Upper lobe of right lung (tissue), 1 donor: Measurements from ENCODE around the gene TBC1D2B. TPM values are rescaled to one million over a fixed set of nuclear protein-coding genes. Genes with fewer than 3 reads are reported as not detected.

Source experiments
- ATAC-seq: fragments of 200-7000 bp; cut with Tn5 transposase; one replicate; pipeline ENCODE4 v1.9.1; 2020; ENCODE audit warnings: mild to moderate bottlenecking, moderate library complexity
- DNase-seq: peaks from one replicate; pipeline ENCODE4 v3.0.0-alpha.2; 2020
- H3K27ac ChIP-seq: fragments of 200-600 bp; one replicate; pipeline ENCODE4 v1.8.0; 2022
- H3K27me3 ChIP-seq: fragments of 200-600 bp; one replicate; pipeline ENCODE4 v1.8.0; 2022; ENCODE audit warnings: mild to moderate bottlenecking
- H3K36me3 ChIP-seq: fragments of 200-600 bp; one replicate; pipeline ENCODE4 v1.8.0; 2022
- H3K4me1 ChIP-seq: fragments of 200-600 bp; one replicate; pipeline ENCODE4 v1.8.0; 2022
- H3K4me3 ChIP-seq: fragments of 200-600 bp; one replicate; pipeline ENCODE4 v1.8.0; 2022; ENCODE audit warnings: mild to moderate bottlenecking
- H3K9me3 ChIP-seq: fragments of 200-600 bp; one replicate; pipeline ENCODE4 v1.8.0; 2022
- intact Hi-C: fragments of 100-400 bp; cut with DNase I; formaldehyde crosslinking; loops from one replicate; pipeline ENCODE4 v1.11.0; 2022
- total RNA-seq: library from RNA; stranded (reverse); fragmentation: NEBNext Ultra II Directional; extraction: Animal tissue kit (Norgen Biotek cat#: 25700); gene quantifications from one replicate; pipeline ENCODE4 v1.2.1, GENCODE V29; 2021
- TF ChIP-seq, protein P1 (sequence below): fragments of 200-600 bp; IDR thresholded peaks from one replicate; pipeline ENCODE4 v1.8.0; 2022; ENCODE audit warnings: antibody characterized with exemption
- donor health status: DM: no; HTN: yes; CAD: no; lungs with severe emphysema.

TBC1D2B gene
- total RNA-seq, 1 donor from 2014 or later, result 88.7 TPM

DNA sequence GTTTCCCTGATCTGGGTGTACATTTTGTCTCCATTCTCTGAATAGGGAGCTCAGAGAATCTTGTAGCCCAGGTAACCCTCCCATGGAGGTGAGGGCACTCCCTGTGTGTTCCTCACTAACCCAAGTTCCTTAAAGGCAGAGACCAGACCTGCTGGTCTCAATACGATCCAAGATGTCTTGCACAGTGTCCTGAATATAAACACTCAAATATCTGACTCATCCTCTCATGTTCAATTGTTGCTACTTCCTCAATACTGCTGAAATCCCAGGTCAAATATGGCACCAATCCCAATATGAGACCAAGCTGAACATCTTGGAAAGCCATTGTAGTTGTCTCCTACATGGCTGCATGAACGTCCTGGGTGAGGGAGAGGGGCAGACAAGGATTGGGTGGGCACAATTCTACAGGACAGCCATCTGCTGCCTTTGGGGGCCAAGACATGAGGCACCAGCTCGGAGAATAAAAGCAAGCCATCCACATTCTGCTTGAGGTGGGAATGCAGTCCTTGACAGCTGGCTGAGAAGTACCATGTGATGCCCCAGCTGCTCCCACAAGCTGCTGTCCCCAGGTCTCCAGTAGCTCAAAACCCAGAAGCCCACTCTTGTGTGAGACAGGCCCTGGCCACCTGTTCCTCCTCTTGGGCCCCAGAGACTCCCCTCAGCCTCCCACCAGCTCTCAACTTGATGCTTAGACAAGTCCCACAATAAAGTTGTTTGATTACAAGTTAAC, 18.2 kb downstream of the TBC1D2B start:
- no peaks in the 10 kb centered on the region for H3K9me3 ChIP-seq
- H3K4me1 ChIP-seq, result peaks cover 92% of the 10 kb centered on the region
- intact Hi-C loops, result no loop called here
- H3K36me3 ChIP-seq, result no peaks in the 10 kb centered on the region
- DNase-seq (no peak), ATAC-seq (peak; percentile 56)
- H3K27ac ChIP-seq, result peak overlapping the region; percentile 74
- H3K4me3 ChIP-seq, result no peak overlapping the region
- TF ChIP-seq, protein P1, sequence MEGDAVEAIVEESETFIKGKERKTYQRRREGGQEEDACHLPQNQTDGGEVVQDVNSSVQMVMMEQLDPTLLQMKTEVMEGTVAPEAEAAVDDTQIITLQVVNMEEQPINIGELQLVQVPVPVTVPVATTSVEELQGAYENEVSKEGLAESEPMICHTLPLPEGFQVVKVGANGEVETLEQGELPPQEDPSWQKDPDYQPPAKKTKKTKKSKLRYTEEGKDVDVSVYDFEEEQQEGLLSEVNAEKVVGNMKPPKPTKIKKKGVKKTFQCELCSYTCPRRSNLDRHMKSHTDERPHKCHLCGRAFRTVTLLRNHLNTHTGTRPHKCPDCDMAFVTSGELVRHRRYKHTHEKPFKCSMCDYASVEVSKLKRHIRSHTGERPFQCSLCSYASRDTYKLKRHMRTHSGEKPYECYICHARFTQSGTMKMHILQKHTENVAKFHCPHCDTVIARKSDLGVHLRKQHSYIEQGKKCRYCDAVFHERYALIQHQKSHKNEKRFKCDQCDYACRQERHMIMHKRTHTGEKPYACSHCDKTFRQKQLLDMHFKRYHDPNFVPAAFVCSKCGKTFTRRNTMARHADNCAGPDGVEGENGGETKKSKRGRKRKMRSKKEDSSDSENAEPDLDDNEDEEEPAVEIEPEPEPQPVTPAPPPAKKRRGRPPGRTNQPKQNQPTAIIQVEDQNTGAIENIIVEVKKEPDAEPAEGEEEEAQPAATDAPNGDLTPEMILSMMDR, result no peak
- H3K27me3 ChIP-seq, result no peaks in the 10 kb centered on the region

DNA sequence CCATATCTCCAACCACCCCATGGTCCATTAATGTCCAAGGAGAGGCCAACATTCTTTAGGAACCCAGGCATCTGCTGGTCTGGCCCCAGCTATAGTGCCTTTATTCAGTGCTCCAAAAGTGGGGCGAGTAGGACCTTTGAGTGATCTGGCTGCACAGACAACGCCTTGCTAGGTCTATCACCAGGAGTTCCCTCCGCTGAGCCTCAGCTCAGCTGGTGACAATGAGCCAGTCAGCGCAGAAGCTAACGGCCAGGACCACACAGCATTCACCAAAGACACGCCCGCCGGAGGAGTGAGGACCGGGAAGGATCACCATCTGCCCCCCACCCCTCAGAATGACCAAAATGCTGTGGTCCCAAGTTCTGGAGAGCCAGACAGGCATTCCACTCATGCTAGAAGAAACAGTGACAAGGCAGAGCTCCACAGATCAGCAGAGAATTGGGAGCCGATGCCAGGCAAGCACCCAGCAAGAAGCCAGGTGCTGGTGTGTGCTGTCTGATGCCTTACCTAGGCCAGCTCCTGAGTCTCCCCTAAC, 19.0 kb downstream of the TBC1D2B start:
- TF ChIP-seq, protein P1, result no peak
- intact Hi-C loops, result no loop called here
- no peaks in the 10 kb centered on the region for H3K9me3 ChIP-seq
- H3K4me3 ChIP-seq, result no peak overlapping the region
- DNase-seq (no peak), ATAC-seq (no peak)
- H3K27ac ChIP-seq, result peak overlapping the region; percentile 74
- H3K36me3 ChIP-seq, result peaks cover 6% of the 10 kb centered on the region
- H3K27me3 ChIP-seq, result no peaks in the 10 kb centered on the region
- H3K4me1 ChIP-seq, result peaks cover 89% of the 10 kb centered on the region

DNA sequence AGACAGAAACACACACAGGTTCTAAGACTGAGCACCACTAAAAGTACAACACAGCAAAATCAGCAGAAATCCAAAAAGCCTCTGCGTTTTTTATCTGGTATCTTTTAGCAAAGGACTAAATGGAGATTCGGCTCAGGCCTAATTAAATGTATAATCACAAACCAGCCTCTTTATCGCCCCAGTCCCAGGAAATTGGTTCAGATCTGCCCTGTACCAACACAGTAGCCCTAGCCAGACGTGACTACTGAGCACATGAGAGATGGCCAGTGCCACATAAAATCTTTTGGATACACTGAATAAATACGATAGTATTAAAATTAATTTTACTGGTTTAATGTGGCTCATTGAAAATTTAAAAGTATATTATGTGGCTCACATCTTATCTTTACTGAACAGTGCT, 19.7 kb downstream of the TBC1D2B start:
- DNase-seq, result no peak
- Histone ChIP-seq H3K36me3 (peaks cover 13% of the 10 kb centered on the region), H3K4me3 (no peak overlapping the region), H3K27ac (peak overlapping the region; percentile 74), H3K27me3 (no peaks in the 10 kb centered on the region), H3K4me1 (peaks cover 86% of the 10 kb centered on the region), H3K9me3 (no peaks in the 10 kb centered on the region)
- no peak for ATAC-seq
- TF ChIP-seq, protein P1, result no peak
- intact Hi-C loops, result no loop called here

DNA sequence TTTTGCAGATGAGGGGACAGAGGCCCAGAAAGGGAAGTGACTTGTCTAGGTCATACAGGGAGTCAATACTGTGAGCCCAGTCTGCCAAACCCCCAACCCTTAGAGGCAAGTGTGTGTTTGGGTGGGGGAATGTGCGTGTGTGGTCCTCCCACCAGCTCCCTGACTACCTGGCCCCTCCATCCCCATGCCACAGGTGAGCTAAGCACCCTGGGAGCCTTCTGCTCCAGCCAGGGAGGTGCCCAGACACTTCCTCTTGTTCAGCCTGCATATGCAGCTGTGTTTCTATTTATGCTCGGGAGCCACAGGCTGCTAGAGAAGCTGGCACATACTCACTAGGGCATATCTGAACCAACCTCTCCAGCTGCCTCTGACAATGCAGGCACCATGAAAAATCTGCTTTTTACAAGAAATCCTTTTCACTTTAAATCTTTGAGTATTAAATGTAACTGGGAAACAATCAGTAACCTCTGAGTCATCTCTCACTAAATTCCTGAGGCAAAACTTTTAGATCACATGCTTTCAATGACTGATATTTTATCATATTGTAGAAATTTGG, 20.7 kb downstream of the TBC1D2B start:
- H3K4me3 ChIP-seq, result no peak overlapping the region
- H3K4me1 ChIP-seq, result peaks cover 87% of the 10 kb centered on the region
- intact Hi-C loops, result no loop called here
- DNase-seq, result no peak
- H3K27me3 ChIP-seq, result no peaks in the 10 kb centered on the region
- TF ChIP-seq, protein P1, result no peak
- peaks cover 17% of the 10 kb centered on the region for H3K36me3 ChIP-seq
- ATAC-seq, result peak; percentile 70
- no peaks in the 10 kb centered on the region for H3K9me3 ChIP-seq
- H3K27ac ChIP-seq, result peak overlapping the region; percentile 74

DNA sequence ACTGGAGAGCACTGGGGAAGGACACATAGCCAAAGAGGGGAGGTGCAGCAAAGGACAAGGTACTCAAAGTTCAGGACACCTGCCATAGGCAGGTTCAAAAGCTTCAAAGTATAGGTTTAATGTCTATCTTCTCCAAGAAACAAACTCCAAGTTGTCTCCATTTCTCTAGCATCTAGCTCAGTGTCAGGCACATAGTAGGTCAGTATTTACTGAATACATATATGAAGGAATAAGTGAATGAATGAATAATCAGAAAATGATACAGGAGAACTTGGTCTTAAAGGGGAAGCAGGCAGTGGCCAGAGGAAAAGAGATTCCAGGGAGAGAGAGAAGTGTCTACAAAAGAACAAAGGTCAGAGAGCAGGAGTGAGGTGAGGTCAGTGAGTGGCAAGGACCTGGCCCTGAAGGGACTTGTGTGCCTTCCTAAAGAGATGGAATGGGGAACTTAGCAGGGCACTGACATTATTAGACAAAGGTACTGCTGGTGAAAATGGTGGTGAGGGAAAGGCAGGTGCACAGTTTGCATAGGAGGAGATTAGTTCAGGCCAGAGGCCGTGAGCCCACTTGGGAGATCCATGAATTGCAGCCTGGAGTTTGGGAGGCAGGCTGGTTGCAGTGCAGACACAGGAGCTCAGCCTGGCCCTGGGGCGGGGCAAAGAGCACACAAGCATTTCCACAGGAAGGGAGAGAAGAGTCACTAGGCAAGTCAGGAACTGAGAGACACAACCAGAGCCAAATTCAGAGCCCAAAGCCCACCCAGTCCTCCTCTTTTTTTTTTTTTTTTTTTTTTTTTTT, 21.4 kb downstream of the TBC1D2B start:
- H3K4me1 ChIP-seq, result peaks cover 89% of the 10 kb centered on the region
- ATAC-seq, result peak; percentile 61
- no peaks in the 10 kb centered on the region for H3K9me3 ChIP-seq
- H3K36me3 ChIP-seq, result peaks cover 17% of the 10 kb centered on the region
- TF ChIP-seq, protein P1, result no peak
- no peak for DNase-seq
- no peak overlapping the region for H3K4me3 ChIP-seq
- intact Hi-C loops, result no loop called here
- no peaks in the 10 kb centered on the region for H3K27me3 ChIP-seq
- peak overlapping the region; percentile 74 for H3K27ac ChIP-seq
